Measurements from ENCODE around the gene SLC25A26.

SLC25A26 gene

DNA sequence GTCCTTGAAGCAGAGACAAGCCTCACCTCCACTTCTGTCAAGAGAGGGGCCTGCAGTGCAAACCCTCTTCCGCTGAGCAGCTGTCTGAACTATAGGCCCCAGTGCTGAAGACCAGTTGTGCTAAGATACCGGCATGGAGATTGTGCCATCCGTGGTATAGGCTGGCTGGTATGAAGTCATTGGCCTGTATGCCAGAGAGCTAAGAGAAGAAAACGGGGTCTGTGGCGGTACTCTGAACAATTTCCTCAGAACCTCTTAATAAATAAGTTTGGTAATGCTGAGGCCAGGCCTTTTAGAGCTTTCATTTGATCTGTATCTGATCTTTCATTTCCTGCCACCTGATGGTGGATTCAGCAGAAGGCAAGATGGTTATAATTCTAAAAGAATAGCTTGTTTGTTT is 157.0 kb downstream of the SLC25A26 start:
- no peak for DNase-seq (ENCODE audit: low spot score)

DNA sequence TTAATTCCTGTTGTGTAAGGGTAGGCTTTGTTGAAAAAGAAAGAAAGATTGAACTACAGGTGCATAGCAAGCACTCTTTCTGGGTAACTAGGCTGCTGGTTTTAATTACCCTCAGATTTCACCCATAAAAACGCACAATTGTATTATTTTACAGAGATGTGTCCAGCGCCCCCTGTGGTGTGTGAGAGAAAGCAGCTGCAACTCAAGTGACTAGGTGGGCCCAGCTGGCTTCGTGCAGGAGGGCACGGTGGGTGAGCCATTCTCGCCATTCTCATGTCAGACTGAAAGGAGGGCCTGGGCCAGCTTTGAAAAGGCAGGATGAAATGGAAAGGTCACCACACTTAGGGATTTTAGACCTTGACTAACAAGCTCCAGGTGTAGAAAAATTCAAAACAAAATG is 157.5 kb downstream of the SLC25A26 start:
- peak; percentile 43 for DNase-seq (ENCODE audit: low spot score)

DNA sequence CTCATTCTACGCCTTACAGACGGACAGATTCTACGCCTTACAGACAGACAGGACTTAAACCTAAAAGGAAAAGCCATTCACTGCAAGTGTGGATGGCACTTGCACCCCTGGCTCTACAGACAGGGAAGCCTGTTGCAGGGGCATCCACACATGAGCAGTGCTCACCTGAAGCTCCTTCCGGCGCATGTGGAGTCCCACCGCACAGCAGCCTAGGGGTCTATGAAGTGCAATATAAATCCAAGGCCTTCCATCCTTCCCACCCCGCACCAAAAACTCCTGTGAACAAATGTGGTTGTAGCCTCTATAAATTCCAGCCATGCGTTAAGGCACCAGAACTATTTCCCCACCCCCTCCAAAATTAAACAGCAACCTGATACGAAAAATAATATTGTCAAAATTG is 158.8 kb downstream of the SLC25A26 start:
- DNase-seq (ENCODE audit: low spot score) = no peak

DNA sequence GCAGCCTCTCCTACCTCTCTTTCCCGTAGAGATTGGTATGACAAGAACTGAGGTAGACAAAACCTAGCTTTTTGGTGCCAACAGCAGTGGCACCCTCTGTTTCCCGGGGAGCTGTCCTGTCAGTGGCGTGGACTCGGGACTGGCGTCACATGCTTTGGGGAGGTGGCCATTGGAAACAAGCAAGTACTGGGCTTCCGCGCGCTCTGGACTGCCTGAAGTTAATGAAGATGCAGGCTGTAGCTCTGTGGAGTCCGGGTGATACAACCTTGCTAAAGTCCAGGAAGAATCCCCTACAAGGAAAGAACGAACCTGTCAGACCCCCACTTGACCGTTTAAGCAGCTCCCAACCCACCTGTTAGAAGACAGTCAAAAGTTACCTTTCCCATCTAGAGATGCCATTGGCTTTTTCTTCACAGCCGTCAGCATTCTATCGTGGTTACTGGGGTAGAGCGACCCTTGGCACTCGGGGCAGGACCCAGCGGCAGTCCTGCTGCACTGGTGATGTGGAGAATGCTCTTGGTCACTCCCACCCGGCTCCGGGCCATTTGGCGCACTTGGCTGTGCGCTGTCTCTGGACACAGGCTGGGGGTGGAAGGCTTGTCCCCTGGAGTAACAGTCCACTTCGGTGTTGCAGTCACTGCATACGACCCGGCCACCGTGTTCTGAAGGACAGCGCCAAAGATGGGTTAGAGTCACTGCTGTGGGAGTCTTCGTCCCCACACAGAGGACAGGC is 159.6 kb downstream of the SLC25A26 start:
- DNase-seq (ENCODE audit: low spot score) = no peak

DNA sequence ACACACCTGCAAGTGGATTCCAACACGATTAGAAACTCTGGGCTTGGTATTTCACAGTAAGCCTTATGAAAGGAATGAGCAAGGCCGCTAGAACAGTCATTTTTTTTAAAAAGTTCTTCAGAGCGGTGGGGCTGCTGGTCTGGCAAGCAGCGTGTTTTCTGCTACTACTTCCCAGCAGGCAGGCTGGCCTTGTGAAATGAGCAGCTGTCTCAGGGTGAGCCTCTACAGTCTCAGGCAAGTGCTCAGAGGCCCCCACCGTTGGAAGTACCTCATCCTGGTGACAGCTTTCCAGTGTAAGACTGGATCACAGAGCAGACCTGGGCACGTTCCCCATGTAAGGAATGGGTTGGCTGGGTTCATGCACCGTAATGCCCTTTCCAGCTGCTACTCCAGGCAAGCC is 160.8 kb downstream of the SLC25A26 start:
- no peak for DNase-seq (ENCODE audit: low spot score)

DNA sequence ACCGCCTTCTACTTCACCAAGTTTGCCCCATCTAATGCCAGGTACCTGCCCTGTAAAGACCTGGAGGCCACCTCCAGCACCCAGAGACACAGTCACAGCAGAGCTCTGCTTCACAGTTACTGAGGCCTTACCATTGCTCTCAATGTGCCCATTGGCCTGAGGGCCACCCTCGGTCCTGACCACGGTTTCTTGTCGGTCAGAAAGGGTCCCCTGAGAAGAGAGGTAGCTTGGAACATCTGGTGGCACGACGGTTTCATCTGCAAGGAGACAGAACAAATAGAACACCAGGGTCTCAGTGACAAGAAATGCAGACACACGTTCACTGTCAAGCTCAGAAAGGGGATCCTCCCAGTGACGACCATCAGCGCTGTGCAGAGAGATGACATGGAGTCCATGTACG is 161.3 kb downstream of the SLC25A26 start:
- no peak for DNase-seq (ENCODE audit: low spot score)

DNA sequence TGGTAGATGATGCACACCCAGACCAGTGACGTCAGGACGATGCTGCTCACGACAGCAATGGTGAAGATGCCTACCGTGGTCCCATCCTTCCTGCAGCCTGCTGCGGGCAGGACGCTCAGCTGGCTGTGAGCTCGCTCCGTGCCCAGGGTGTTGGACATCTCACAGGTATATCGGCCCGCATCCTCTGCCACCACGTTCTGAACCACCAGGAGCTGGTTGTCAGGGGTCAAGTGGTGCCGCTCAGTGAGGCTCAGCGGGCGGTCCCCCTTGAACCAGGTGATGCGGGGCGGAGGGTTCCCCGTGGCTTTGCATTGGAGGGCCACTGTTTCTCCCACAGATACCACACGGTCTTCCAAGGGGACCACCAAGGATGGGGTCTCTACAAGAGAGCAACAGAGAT is 162.2 kb downstream of the SLC25A26 start:
- DNase-seq (ENCODE audit: low spot score) = no peak

DNA sequence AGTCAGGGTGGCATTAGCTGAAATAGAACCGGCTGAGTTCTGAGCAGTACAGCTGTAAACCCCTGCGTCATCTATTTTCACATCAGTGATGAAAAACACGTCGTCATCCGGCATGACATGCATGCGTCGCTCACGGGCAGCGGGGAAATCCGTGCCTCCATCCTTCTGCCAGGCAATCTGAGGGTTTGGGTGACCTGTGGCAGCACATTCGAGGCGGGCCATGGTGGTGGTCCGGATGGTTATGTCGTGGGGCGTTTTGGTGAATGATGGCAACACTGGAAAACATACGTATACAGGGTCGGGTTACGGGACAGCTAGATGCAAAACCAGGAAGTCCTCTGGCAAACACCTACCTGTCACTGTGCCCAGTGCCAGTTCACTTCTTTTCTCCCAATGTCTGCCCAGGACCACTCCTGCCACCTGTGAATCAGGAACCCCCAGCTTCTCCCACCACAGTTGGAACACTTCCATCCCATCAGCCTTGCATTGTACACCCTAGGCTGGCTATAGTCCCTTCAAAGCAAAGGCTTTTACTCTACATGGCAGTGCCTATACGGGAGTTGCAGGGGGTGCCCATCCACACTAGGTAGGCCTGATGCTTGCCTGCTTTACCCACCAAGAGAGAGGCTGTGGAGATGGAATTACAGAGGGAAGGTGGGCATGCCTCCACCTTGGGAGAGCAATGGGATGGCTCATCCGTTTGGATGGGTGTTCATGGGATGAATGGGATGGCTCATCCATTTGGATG is 163.4 kb downstream of the SLC25A26 start:
- DNase-seq (ENCODE audit: low spot score) = no peak

DNA sequence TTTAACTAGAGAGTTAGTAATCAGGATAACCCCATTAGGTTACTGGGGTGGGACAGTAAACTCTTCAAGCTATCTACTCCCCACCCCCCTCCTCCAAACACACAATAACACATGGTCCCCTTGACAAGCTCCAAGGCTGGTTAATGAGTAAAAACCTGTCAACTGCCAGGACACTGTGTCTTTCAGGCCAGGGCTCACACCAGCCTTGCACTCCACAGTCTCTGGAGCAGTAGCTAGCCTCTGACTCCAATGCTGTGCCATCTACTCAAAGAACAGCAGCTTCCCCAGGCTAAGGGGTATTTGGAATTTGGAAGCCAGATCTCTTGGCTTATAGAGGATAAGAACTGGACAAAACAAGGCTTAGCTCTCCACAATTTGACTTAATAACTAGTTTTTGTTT is 164.3 kb downstream of the SLC25A26 start:
- DNase-seq (ENCODE audit: low spot score) = no peak

DNA sequence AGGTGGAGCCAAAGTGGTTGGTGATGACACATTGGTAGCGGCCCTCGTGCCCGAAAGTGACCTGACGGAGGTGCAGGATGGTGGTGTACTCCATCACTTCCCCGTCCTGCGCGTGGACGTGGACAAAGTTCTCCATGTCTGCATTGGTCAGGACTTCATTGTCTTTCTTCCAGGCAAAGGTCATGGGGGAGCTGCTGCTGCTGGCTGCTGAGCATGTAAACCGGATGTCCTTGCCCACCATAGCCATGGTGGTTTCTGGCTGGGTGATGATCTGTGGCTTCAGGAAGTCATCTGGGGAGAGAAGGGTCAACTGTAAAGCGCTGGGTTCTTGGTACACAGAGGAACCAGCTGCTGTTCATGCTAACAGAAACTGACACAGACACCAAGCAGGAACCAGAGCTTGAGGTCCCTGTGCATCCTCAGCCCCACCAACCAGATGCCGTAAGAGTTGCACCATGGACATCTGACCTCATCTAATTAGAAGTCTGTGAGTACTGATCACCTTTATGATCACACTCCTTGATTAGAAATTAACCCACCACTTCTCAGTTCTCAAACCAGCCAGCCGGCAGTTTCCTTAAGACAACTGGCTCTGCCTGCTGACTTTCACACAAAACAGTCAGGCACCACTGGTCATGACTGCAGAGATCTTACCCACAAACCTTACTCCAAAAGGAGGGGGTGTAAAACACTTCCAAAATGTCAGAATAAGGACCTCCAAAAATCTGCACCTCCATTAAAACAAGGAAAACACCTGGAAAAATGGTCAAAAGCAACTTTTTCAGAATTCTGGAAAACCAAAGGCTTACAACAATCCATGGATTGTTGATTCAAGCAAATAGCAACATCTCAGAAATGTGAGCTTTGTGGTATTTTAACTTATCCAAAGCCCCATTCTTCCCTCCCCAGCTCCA is 165.5 kb downstream of the SLC25A26 start:
- no peak for DNase-seq (ENCODE audit: low spot score)

DNA sequence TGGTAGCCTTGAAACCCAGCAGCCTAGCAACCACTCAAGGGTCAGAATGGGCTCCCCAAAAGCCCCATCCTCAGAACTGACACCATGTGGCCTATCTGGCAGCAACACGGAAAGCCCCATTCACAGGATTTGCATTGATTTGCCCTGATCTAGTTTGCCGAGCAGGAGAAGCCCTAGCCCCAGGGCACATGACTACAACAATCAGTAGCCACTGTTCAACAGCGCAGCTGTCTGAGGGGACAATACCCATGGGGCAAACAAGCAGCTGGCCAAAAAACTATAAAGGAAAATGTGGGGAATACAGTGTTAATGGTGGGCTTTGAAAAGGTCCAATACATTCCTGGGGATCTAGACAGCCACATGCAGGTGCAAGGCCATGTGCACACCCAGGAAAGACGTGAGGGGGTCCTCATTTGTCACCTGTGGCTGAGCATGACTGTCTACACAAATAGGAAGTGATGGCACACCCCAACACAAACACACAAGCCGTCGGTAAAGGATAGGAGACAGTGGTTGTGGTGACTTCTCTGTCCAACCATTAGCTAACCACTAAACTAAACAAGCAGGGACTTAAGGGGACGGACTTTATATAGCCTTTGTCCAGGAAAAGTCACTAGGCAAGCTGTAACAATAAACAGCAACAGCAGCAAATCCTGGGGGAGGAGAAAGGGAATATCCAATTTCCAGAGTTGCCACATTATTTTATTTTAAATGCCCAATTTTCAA is 166.3 kb downstream of the SLC25A26 start:
- no peak for DNase-seq (ENCODE audit: low spot score)

DNA sequence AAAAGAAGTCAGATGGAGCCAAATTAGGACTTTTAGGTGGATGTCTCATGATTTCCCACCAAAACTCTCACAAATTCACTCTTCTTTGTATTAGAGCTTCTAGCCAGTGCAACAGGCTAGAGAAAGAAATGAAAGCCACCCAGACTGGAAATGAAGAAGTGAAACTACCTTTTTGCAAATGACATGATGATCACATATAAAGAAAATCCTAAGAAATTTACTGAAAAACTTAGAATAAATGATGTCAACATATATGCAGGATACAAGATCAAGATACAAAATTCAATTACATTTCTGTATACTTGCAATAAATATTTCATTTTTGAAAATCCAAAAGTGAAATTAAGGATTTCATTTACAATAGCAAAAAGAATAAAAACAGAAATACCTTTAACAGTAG is 169.2 kb downstream of the SLC25A26 start:
- no peak for DNase-seq (ENCODE audit: low spot score)

DNA sequence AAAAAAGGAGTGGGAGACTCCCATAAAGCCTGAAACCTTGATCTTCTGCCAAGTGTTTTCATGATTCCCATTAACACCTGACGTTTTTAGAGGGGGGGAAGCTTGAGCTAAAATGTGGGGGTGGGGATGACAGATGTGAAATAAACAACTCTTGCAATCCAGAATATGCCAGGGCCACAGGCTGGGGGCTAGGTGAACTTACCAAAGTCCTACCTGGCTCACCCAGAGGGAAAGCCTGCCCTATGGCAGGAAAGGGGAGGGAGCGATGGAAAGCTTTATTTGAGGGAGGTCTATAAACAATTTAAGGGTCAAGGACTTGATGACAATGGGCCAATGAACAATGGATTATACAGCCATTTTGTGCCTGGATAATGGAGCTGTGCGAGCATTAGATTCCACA is 171.7 kb downstream of the SLC25A26 start:
- DNase-seq (ENCODE audit: low spot score) = no peak

DNA sequence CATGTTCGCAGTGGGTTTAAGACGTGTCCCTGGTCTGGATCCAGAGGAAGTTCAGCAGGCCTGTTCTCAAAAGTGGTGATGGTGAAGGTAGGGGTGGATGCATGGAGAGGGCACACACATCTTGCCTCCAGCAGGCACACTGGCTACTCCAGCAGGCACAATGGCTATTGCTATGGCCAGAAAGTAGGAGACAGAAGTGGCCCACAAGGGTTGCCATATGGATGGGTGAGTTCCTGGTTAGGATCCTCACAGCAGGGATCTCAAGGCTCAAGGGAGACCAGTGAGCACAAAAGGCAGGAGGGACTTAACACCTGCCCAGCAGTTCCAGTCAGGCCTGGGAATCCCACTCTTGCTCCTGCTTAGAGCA is 172.1 kb downstream of the SLC25A26 start:
- no peak for DNase-seq (ENCODE audit: low spot score)

DNA sequence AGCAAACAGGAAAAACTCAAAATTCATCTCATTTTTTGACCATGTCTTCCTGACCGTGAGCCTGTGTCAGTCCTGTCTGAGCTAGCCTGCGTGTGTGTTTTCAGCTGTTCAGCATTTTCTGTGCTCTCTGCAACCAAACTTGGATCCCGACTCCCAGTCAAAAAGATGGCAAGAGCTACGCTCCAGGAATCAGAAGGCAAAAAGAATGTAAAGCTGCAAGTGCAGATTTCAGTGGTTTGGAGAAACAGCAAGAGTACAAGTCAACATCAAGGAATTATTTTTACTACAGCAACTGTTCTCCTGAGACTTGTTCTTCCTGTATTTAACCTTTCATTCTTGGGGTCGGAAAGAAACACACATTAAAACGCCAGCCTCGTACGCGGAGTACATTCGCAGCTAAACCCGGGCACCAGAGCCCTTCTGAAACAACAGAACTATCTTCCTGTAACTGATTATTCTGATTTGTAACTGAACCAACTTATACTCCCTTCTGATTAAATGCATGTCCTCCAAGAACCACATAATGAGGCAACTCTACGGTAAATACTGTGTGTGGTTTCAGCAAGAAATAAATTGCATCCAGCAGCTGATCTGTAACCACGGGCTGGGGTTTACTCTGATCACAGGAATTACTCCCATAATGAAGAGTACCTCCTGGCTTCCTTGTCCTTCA is 172.7 kb downstream of the SLC25A26 start:
- no peak for DNase-seq (ENCODE audit: low spot score)

DNA sequence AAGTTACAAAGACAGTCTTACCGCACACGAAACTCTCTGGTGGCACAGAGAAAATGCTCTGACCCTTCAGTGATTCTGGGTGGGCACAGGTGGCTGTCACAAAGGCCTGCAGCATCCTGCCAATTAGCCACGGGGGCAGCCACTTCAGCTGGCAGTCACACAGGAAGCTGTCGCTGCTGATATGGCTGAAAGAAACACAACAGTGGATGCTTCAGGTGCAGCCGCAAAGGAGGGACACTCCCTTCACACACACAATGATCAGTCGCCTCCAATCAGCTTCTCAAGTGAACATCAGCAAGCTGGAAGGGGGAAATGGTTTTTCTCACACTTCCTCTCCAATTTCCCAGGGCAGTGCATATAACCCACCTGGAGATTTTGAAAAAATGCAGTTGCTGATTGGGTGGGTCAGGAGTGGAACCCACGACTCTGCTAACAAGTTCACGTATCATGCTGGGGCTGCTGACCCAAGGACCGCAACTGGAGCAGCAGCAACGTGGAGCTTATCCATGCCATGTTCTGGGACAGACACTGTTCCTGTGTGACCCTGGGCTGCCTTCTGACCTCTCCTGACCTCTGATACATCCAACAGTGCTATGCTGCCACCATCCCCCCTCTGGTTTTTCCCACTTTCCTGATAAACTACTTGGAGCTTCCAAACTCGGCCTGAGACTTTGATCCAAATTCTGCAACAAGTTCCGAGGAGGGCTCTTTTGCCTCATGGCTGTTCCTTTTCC is 173.4 kb downstream of the SLC25A26 start:
- DNase-seq (ENCODE audit: low spot score) = peak; percentile 63

DNA sequence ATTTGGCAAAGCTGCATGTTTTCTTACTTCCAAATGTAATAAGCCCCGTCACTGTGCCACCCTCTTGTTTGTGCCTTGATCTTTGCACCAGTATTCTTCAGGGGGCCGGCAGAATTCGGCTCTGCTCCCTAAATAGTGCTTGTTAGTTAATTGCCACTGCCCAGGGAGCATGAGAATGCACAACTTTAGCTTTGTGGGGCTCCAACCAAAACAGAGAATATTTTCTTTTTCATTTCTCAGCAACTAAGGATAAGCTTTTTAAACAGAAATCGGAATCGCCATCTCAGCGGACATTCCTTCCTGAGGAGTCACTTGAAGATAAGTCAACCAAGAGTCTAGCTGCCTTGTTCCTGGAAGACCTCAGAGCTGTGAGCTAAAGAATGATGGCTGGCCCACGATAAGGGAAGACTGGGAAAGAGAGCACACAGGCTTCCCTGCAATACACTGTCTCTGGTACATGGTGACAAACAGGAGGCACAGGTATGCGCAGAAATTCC is 174.0 kb downstream of the SLC25A26 start:
- no peak for DNase-seq (ENCODE audit: low spot score)

DNA sequence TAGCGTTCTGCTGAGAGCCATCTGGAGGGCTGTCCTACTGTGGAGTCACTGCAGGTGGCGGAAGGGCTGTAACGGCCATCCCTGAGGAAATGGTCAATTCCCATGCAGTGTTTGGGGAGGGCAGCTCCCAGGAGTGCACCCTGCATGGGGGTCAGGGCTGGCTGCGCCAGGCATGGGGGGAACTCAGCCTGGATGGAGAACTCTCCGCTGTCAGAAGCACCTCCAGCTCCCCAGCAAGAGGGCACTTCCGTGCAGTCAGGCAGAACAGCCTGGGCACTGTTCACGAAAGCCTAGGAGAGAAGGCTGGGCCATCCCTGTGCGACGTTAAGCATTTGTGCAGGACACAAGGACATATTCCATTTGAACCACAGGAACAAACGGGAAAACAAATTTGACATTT is 174.8 kb downstream of the SLC25A26 start:
- DNase-seq (ENCODE audit: low spot score) = no peak

DNA sequence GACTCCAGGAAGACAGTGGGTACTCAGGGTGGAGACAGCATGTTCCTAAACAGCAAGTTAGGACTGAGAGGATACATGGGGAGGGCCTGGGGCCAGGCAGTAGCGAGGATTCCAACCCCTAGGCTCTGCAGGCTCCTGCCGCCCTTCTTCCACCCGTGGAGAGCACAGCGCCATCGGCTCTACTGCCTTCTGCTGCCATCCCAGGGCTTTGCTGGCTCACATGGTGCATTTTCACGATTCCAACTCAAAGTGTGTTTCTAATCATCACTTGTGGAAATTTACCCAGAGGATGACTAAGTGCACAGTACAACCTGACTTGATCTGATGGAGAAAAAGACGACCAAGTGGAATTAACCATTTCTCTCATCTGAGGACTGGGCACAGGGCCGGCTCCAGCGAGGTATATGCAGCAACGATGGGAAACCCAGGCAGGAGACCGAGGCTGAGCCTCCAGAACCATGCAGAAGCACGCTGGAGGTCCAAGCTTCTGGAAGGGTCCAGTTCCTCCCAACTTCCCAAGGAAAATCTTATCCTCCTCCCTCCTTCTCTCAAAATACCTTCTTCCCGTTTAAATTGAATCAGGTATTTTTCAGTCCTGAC is 175.5 kb downstream of the SLC25A26 start:
- no peak for DNase-seq (ENCODE audit: low spot score)

DNA sequence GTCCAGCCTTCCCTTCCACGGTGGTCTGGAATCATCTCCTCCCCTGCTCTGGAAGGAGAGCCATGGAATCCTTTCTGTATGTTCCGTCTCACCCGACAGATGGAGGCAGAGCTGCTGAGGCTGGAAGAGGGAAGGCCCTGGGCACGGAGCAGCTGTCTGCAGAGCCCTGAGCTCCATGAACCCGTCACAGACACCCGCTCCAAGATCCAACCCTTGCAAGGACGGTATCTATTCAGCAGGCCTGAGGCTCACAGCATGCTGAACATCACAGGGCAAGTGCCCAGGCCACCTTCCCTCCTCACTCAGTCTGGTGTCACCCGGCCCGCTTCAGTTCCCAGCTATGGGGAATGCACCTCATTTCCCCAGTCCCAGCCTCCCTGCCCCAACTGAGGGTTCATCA is 176.1 kb downstream of the SLC25A26 start:
- no peak for DNase-seq (ENCODE audit: low spot score)

Data from CD4-positive, alpha-beta T cell treated with Interleukin-15 for 4 hours (primary cell).